IgD-negative memory B cell (primary cell): ENCODE data around the gene NAAA. TPM values are rescaled to one million over a fixed set of nuclear protein-coding genes. Genes with fewer than 3 reads are reported as not detected.
"Not testable (repeated sequence)": the region's sequence is repeated elsewhere in the genome, so short reads cannot be mapped to it uniquely, and the experiment has no call there.

ENCODE experiments used
- H3K27ac Mint-ChIP-seq, 3 donors: one replicate each; pipeline ENCODE4 v1.8.0; 2020 to 2022; ENCODE audit warnings: mild to moderate bottlenecking in 3 of 3, mixed read lengths in 3 of 3, moderate library complexity in 1 of 3
- H3K27me3 Mint-ChIP-seq: one replicate; pipeline ENCODE4 v1.8.0; 2021; ENCODE audit warnings: mixed read lengths
- H3K36me3 Mint-ChIP-seq: one replicate; pipeline ENCODE4 v1.8.0; 2020; ENCODE audit warnings: mild to moderate bottlenecking, mixed read lengths
- H3K4me1 Mint-ChIP-seq, 3 donors: one replicate each; pipeline ENCODE4 v1.8.0; 2020 to 2022; ENCODE audit warnings: mixed read lengths in 3 of 3, mild to moderate bottlenecking in 1 of 3
- H3K4me3 Mint-ChIP-seq, 4 donors: one replicate each; pipeline ENCODE4 v1.8.0; 2020 to 2022; ENCODE audit warnings: mild to moderate bottlenecking in 4 of 4, mixed read lengths in 4 of 4, moderate library complexity in 3 of 4
- H3K9me3 Mint-ChIP-seq, 3 donors: one replicate each; pipeline ENCODE4 v1.8.0; 2020 to 2021; ENCODE audit warnings: mixed read lengths in 3 of 3, mild to moderate bottlenecking in 1 of 3
- polyA plus RNA-seq: library from polyadenylated mRNA; unstranded; fragments of 300-500 nt; fragmentation: Illumina TruSeq; gene quantifications from one replicate; pipeline ENCODE4 v1.2.3, GENCODE V29; 2021

NAAA gene
- polyA plus RNA-seq, result 111 TPM

- H3K27ac Mint-ChIP-seq, result peak within 1 kb of the TSS; percentile 94 to 99 (median 98)
- peaks cover 4% of the 10 kb centered on the region for H3K36me3 Mint-ChIP-seq
- peak within 1 kb of the TSS; percentile 97 to 100 (median 99) for H3K4me3 Mint-ChIP-seq
- no peaks in the 10 kb centered on the region for H3K27me3 Mint-ChIP-seq
- H3K9me3 Mint-ChIP-seq, result no peaks in the 10 kb centered on the region
- H3K4me1 Mint-ChIP-seq, result peaks cover 12 to 19% (median 16%) of the 10 kb centered on the region in 3 donors
Observed at GRCh38 chr4:75940692-75941253, at the start of gene NAAA. TSS of gene NAAA (minus strand) at chr4:75941013. CDS start at chr4:75940949, 64 bp downstream.

GRCh38 chr4:75989846-75990528 is 49.2 kb upstream of the NAAA start:
- Mint-ChIP-seq H3K9me3 (no peaks in the 10 kb centered on the region), H3K27me3 (no peaks in the 10 kb centered on the region), H3K36me3 (peaks cover 2% of the 10 kb centered on the region), H3K27ac (peak overlapping the region; percentile 96 to 97 (median 96)), H3K4me3 (peak overlapping the region; percentile 96 to 99 (median 98)), H3K4me1 (peaks cover 31 to 37% (median 31%) of the 10 kb centered on the region in 3 donors)

- H3K36me3 Mint-ChIP-seq, result peaks cover 18% of the 10 kb centered on the region
- no peak overlapping the region for H3K4me3 Mint-ChIP-seq
- H3K27me3 Mint-ChIP-seq, result no peaks in the 10 kb centered on the region
- H3K9me3 Mint-ChIP-seq, result no peaks in the 10 kb centered on the region
- H3K27ac Mint-ChIP-seq, result no peak overlapping the region
- H3K4me1 Mint-ChIP-seq, result peaks cover 26 to 34% (median 27%) of the 10 kb centered on the region in 3 donors
Observed at GRCh38 chr4:75985116-75985515, 44.3 kb upstream of the NAAA start.

GRCh38 chr4:75980576-75980975 is 39.8 kb upstream of the NAAA start:
- H3K36me3 Mint-ChIP-seq, result peaks cover 34% of the 10 kb centered on the region
- H3K4me3 Mint-ChIP-seq, result no peak overlapping the region
- no peaks in the 10 kb centered on the region for H3K9me3 Mint-ChIP-seq
- H3K4me1 Mint-ChIP-seq, result peaks cover 0 to 4% (median 3%) of the 10 kb centered on the region in 3 donors
- no peaks in the 10 kb centered on the region for H3K27me3 Mint-ChIP-seq
- H3K27ac Mint-ChIP-seq, result peak overlapping the region in 1 of 3 donors; percentile 18

- H3K27ac Mint-ChIP-seq, result no peak overlapping the region
- H3K36me3 Mint-ChIP-seq, result peaks cover 28% of the 10 kb centered on the region
- H3K9me3 Mint-ChIP-seq, result no peaks in the 10 kb centered on the region
- H3K4me1 Mint-ChIP-seq, result no peaks in the 10 kb centered on the region
- no peaks in the 10 kb centered on the region for H3K27me3 Mint-ChIP-seq
- H3K4me3 Mint-ChIP-seq, result no peak overlapping the region
Observed at GRCh38 chr4:75976177-75976576, 35.4 kb upstream of the NAAA start.

GRCh38 chr4:75973766-75974165 is 33.0 kb upstream of the NAAA start:
- Mint-ChIP-seq H3K9me3 (no peaks in the 10 kb centered on the region), H3K36me3 (peaks cover 23% of the 10 kb centered on the region), H3K27me3 (no peaks in the 10 kb centered on the region), H3K27ac (peak overlapping the region in 1 of 3 donors; percentile 35), H3K4me1 (no peaks in the 10 kb centered on the region), H3K4me3 (no peak overlapping the region)

- Mint-ChIP-seq H3K36me3 (peaks cover 28% of the 10 kb centered on the region), H3K4me3 (no peak overlapping the region), H3K4me1 (no peaks in the 10 kb centered on the region), H3K27me3 (no peaks in the 10 kb centered on the region), H3K9me3 (peaks cover 0 to 2% (median 0%) of the 10 kb centered on the region in 3 donors), H3K27ac (no peak overlapping the region)
Observed at GRCh38 chr4:75968084-75968483, 27.3 kb upstream of the NAAA start.

- H3K4me3 Mint-ChIP-seq, result no peak overlapping the region
- H3K36me3 Mint-ChIP-seq, result peaks cover 29% of the 10 kb centered on the region
- no peaks in the 10 kb centered on the region for H3K4me1 Mint-ChIP-seq
- H3K27me3 Mint-ChIP-seq, result no peaks in the 10 kb centered on the region
- no peak overlapping the region for H3K27ac Mint-ChIP-seq
- peaks cover 0 to 2% (median 0%) of the 10 kb centered on the region in 3 donors for H3K9me3 Mint-ChIP-seq
Observed at GRCh38 chr4:75963558-75963957, 22.7 kb upstream of the NAAA start.

- not testable (repeated sequence) for H3K9me3 Mint-ChIP-seq, H3K27me3 Mint-ChIP-seq, H3K27ac Mint-ChIP-seq, H3K4me1 Mint-ChIP-seq, H3K4me3 Mint-ChIP-seq
- peaks cover 26% of the 10 kb centered on the region for H3K36me3 Mint-ChIP-seq
Observed at GRCh38 chr4:75962072-75962471, 21.3 kb upstream of the NAAA start.

- not testable (repeated sequence) for H3K27me3 Mint-ChIP-seq, H3K9me3 Mint-ChIP-seq, H3K4me1 Mint-ChIP-seq, H3K27ac Mint-ChIP-seq
- peaks cover 18% of the 10 kb centered on the region for H3K36me3 Mint-ChIP-seq
- peak overlapping the region in 1 of 4 donors; percentile 9 for H3K4me3 Mint-ChIP-seq
Observed at GRCh38 chr4:75958546-75958945, 17.7 kb upstream of the NAAA start.

GRCh38 chr4:75954811-75955210 is 14.0 kb upstream of the NAAA start:
- not testable (repeated sequence) for H3K27ac Mint-ChIP-seq, H3K4me3 Mint-ChIP-seq, H3K4me1 Mint-ChIP-seq, H3K27me3 Mint-ChIP-seq, H3K9me3 Mint-ChIP-seq
- H3K36me3 Mint-ChIP-seq, result peaks cover 11% of the 10 kb centered on the region

GRCh38 chr4:75953509-75953908 is 12.7 kb upstream of the NAAA start:
- Mint-ChIP-seq H3K9me3 (no peaks in the 10 kb centered on the region), H3K27me3 (no peaks in the 10 kb centered on the region), H3K4me3 (no peak overlapping the region), H3K36me3 (peaks cover 9% of the 10 kb centered on the region), H3K4me1 (peaks cover 9 to 20% (median 16%) of the 10 kb centered on the region in 3 donors), H3K27ac (peak overlapping the region in 1 of 3 donors; percentile 40)

- H3K27ac Mint-ChIP-seq, result no peak overlapping the region
- peaks cover 11 to 20% (median 17%) of the 10 kb centered on the region in 3 donors for H3K4me1 Mint-ChIP-seq
- no peaks in the 10 kb centered on the region for H3K27me3 Mint-ChIP-seq
- no peaks in the 10 kb centered on the region for H3K9me3 Mint-ChIP-seq
- peak overlapping the region in 1 of 4 donors; percentile 23 for H3K4me3 Mint-ChIP-seq
- H3K36me3 Mint-ChIP-seq, result no peaks in the 10 kb centered on the region
Observed at GRCh38 chr4:75950213-75950815, 9.5 kb upstream of the NAAA start.

- no peaks in the 10 kb centered on the region for H3K27me3 Mint-ChIP-seq
- no peaks in the 10 kb centered on the region for H3K9me3 Mint-ChIP-seq
- peak overlapping the region in 3 of 4 donors; percentile 17 to 67 (median 64) for H3K4me3 Mint-ChIP-seq
- peak overlapping the region; percentile 63 to 83 (median 82) for H3K27ac Mint-ChIP-seq
- H3K4me1 Mint-ChIP-seq, result peaks cover 11 to 20% (median 17%) of the 10 kb centered on the region in 3 donors
- H3K36me3 Mint-ChIP-seq, result no peaks in the 10 kb centered on the region
Observed at GRCh38 chr4:75948822-75949444, 8.1 kb upstream of the NAAA start.
